ENCODE measurements around the gene MORC2.

MORC2 gene

DNA sequence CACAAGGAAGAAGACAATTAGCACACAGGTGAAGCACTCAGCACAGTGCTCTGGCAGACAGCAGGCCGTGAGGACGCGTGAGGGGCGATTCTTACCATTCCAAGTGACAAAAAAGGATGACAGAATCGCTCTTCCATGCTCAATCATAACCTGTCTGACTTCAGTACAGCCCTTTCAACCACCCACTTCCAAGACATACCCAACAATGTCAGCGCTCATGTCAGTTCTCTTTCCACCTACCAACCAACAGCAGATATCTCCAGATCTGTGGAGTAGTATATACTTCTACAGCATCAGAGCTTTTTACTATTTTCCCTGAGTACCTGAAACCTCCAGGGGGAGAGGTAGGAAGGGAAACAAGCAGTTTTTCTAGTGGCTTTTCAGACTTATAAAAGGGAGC, 40.2 kb downstream of the MORC2 start:
- Histone ChIP-seq H3K36me3 (ENCODE audit: control insufficient read depth, insufficient read depth, low read length) (peaks cover 51% of the 10 kb centered on the region), H3K9ac (ENCODE audit: low read length) (no peak overlapping the region), H3K4me1 (ENCODE audit: control insufficient read depth, insufficient read depth, low read length) (no peaks in the 10 kb centered on the region), H3K27ac (ENCODE audit: low read depth, low read length) (no peak overlapping the region), H3K4me3 (ENCODE audit: low read length) (no peak overlapping the region), H3K27me3 (ENCODE audit: control insufficient read depth, insufficient read depth, low read length) (no peaks in the 10 kb centered on the region)

- Histone ChIP-seq H3K4me1 (ENCODE audit: control insufficient read depth, insufficient read depth, low read length) (no peaks in the 10 kb centered on the region), H3K9ac (ENCODE audit: low read length) (no peak overlapping the region), H3K27me3 (ENCODE audit: control insufficient read depth, insufficient read depth, low read length) (no peaks in the 10 kb centered on the region), H3K27ac (ENCODE audit: low read depth, low read length) (no peak overlapping the region), H3K36me3 (ENCODE audit: control insufficient read depth, insufficient read depth, low read length) (peaks cover 45% of the 10 kb centered on the region), H3K4me3 (ENCODE audit: low read length) (no peak overlapping the region)
These were observed 40.8 kb downstream of the MORC2 start for GRCh38 chr22:30927806-30928205.

DNA sequence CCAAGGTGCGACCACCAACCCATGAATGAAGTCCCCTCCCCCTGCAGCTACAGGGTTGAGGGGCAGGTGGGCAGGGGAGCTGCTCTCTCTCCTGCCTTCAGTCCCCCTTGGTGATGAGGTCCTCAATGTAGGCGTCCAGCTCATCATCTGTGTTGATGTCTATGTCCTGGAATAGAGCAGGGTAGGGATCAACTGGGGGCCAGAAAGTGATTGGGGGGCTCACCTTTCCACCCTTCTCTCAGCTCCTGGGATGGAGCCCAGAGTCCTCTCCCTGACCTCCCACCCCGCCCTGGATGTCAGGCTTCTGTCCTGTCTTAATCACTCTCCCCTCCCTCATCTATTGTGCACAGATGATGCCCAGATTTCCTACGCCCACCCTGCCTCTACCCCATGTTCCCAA, 41.9 kb downstream of the MORC2 start:
- H3K27ac ChIP-seq (ENCODE audit: low read depth, low read length) = no peak overlapping the region
- no peaks in the 10 kb centered on the region for H3K27me3 ChIP-seq (ENCODE audit: control insufficient read depth, insufficient read depth, low read length)
- H3K36me3 ChIP-seq (ENCODE audit: control insufficient read depth, insufficient read depth, low read length) = peaks cover 35% of the 10 kb centered on the region
- H3K9ac ChIP-seq (ENCODE audit: low read length) = no peak overlapping the region
- no peak overlapping the region for H3K4me3 ChIP-seq (ENCODE audit: low read length)
- no peaks in the 10 kb centered on the region for H3K4me1 ChIP-seq (ENCODE audit: control insufficient read depth, insufficient read depth, low read length)

DNA sequence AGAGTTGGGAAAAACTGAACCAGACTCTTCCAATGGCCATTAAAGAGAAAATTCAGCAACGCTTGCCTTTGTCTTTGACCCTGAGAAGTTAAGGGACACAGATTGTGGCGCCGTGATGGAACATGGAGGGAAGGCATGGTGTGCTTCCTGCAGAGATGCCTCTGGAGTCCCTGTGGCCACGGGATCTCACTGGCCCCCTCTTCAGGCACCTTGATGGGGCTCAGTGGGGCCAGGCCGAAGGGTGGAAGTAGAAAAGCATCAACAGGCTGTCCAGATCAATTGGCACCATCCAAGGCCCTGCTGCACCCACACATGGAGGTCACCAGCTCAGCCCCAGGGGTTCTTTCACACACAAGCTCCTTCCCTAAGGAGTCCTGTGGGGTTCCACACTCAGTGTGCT, 42.9 kb downstream of the MORC2 start:
- no peak overlapping the region for H3K9ac ChIP-seq (ENCODE audit: low read length)
- no peaks in the 10 kb centered on the region for H3K27me3 ChIP-seq (ENCODE audit: control insufficient read depth, insufficient read depth, low read length)
- H3K36me3 ChIP-seq (ENCODE audit: control insufficient read depth, insufficient read depth, low read length) = peaks cover 25% of the 10 kb centered on the region
- H3K4me1 ChIP-seq (ENCODE audit: control insufficient read depth, insufficient read depth, low read length) = no peaks in the 10 kb centered on the region
- H3K27ac ChIP-seq (ENCODE audit: low read depth, low read length) = no peak overlapping the region
- no peak overlapping the region for H3K4me3 ChIP-seq (ENCODE audit: low read length)

- H3K4me1 ChIP-seq (ENCODE audit: control insufficient read depth, insufficient read depth, low read length) = no peaks in the 10 kb centered on the region
- H3K36me3 ChIP-seq (ENCODE audit: control insufficient read depth, insufficient read depth, low read length) = peaks cover 18% of the 10 kb centered on the region
- no peak overlapping the region for H3K4me3 ChIP-seq (ENCODE audit: low read length)
- H3K27ac ChIP-seq (ENCODE audit: low read depth, low read length) = no peak overlapping the region
- H3K9ac ChIP-seq (ENCODE audit: low read length) = no peak overlapping the region
- no peaks in the 10 kb centered on the region for H3K27me3 ChIP-seq (ENCODE audit: control insufficient read depth, insufficient read depth, low read length)
These were observed 45.2 kb downstream of the MORC2 start for GRCh38 chr22:30923168-30923900.

GRCh38 chr22:30922151-30922611, 46.4 kb downstream of the MORC2 start:
- no peak overlapping the region for H3K27ac ChIP-seq (ENCODE audit: low read depth, low read length)
- no peaks in the 10 kb centered on the region for H3K27me3 ChIP-seq (ENCODE audit: control insufficient read depth, insufficient read depth, low read length)
- peak overlapping the region; percentile 9 for H3K4me3 ChIP-seq (ENCODE audit: low read length)
- H3K4me1 ChIP-seq (ENCODE audit: control insufficient read depth, insufficient read depth, low read length) = no peaks in the 10 kb centered on the region
- H3K9ac ChIP-seq (ENCODE audit: low read length) = no peak overlapping the region
- peaks cover 8% of the 10 kb centered on the region for H3K36me3 ChIP-seq (ENCODE audit: control insufficient read depth, insufficient read depth, low read length)

DNA sequence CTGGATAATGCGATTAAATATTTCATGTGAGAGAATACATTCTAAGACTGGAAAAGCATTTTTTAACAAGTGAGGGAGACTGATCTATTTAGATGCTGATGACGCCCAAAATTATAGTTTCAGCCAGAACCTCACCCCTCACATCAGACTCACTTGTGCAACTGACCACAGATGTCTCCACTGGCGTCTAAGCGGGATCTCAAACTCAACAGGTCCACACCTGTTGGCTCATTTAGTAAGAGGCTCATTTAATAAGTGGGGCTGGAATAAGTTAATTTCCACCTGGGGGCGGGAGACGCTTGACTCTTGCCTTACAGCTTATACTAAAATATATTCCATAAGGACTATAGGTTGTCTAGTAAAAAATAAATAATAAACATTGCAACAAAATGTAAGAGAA, 47.5 kb downstream of the MORC2 start:
- no peak overlapping the region for H3K27ac ChIP-seq (ENCODE audit: low read depth, low read length)

DNA sequence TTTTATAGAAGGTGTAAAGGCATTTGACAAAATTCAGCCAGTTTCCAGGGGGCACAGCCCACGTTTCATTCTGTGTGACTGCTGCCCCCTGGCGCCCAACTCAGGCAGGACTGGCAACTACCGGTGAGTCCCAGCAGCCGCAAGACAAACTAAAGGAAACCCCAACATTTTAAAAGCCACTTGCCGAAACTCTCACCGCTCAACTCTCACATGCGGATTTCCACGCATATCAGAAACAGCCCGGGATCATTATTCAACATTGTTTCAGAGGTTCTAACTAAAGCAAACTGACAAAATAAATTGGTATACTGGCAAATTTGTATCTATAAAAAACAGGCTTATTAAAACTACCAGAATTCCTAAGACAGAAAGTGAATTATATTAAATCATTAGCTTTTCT, 48.2 kb downstream of the MORC2 start:
- H3K9ac ChIP-seq (ENCODE audit: low read length) = no peak overlapping the region
- no peaks in the 10 kb centered on the region for H3K4me1 ChIP-seq (ENCODE audit: control insufficient read depth, insufficient read depth, low read length)
- H3K36me3 ChIP-seq (ENCODE audit: control insufficient read depth, insufficient read depth, low read length) = peaks cover 2% of the 10 kb centered on the region
- no peak overlapping the region for H3K4me3 ChIP-seq (ENCODE audit: low read length)
- H3K27me3 ChIP-seq (ENCODE audit: control insufficient read depth, insufficient read depth, low read length) = no peaks in the 10 kb centered on the region
- no peak overlapping the region for H3K27ac ChIP-seq (ENCODE audit: low read depth, low read length)

More for the DNA sequence above, 47.5 kb downstream of the MORC2 start:
- H3K36me3 ChIP-seq (ENCODE audit: control insufficient read depth, insufficient read depth, low read length) = peaks cover 6% of the 10 kb centered on the region
- no peaks in the 10 kb centered on the region for H3K27me3 ChIP-seq (ENCODE audit: control insufficient read depth, insufficient read depth, low read length)
- H3K4me1 ChIP-seq (ENCODE audit: control insufficient read depth, insufficient read depth, low read length) = no peaks in the 10 kb centered on the region
- no peak overlapping the region for H3K9ac ChIP-seq (ENCODE audit: low read length)
- peak overlapping the region; percentile 21 for H3K4me3 ChIP-seq (ENCODE audit: low read length)

- Histone ChIP-seq H3K4me3 (ENCODE audit: low read length) (no peak overlapping the region), H3K4me1 (ENCODE audit: control insufficient read depth, insufficient read depth, low read length) (no peaks in the 10 kb centered on the region), H3K27me3 (ENCODE audit: control insufficient read depth, insufficient read depth, low read length) (no peaks in the 10 kb centered on the region), H3K36me3 (ENCODE audit: control insufficient read depth, insufficient read depth, low read length) (no peaks in the 10 kb centered on the region), H3K27ac (ENCODE audit: low read depth, low read length) (no peak overlapping the region), H3K9ac (ENCODE audit: low read length) (no peak overlapping the region)
These were observed 48.6 kb downstream of the MORC2 start for GRCh38 chr22:30919973-30920372.

GRCh38 chr22:30918761-30919160, 49.8 kb downstream of the MORC2 start:
- Histone ChIP-seq H3K4me1 (ENCODE audit: control insufficient read depth, insufficient read depth, low read length) (no peaks in the 10 kb centered on the region), H3K4me3 (ENCODE audit: low read length) (no peak overlapping the region), H3K9ac (ENCODE audit: low read length) (no peak overlapping the region), H3K27me3 (ENCODE audit: control insufficient read depth, insufficient read depth, low read length) (no peaks in the 10 kb centered on the region), H3K36me3 (ENCODE audit: control insufficient read depth, insufficient read depth, low read length) (no peaks in the 10 kb centered on the region), H3K27ac (ENCODE audit: low read depth, low read length) (no peak overlapping the region)

DNA sequence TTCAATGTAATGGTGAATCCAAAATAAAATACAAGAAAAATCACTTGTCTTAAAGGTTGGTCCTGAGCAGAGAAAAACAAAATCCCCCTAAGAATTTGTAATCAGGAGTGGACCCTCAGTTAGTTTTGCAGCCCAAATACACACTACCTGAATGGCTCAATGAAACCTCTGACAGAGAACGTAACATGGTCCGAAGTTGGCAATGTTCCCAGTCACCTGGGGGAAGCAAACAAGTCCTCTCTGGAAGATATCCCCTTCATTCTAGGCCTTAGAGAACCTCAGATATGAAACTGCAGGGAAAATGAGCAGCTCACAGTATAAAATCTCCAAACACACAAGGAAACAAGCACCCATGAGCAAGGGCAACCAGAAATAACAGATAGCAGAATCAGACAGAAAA, 58.2 kb downstream of the MORC2 start:
- Histone ChIP-seq H3K4me1 (ENCODE audit: control insufficient read depth, insufficient read depth, low read length) (no peaks in the 10 kb centered on the region), H3K36me3 (ENCODE audit: control insufficient read depth, insufficient read depth, low read length) (no peaks in the 10 kb centered on the region), H3K9ac (ENCODE audit: low read length) (no peak overlapping the region), H3K27me3 (ENCODE audit: control insufficient read depth, insufficient read depth, low read length) (no peaks in the 10 kb centered on the region), H3K27ac (ENCODE audit: low read depth, low read length) (no peak overlapping the region), H3K4me3 (ENCODE audit: low read length) (no peak overlapping the region)

DNA sequence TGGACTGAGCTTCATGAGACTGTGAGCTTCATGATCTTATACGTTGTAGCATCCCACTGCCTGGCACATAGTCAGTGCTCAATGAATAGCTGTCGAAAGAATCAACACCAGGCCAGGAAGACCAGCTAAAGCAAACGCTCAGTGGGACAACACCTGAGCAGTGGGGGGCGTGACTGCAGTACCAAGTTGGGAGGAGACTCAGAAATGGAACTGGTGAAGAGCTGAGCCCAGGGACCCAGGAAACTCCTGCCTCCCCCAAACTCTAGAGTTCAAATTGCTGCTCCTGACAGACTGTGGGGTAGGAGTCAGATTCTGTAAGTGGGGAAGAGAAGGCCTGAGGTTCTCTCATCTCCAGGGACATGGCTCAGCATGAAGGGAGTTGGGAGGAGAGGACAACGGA, 59.3 kb downstream of the MORC2 start:
- H3K4me1 ChIP-seq (ENCODE audit: control insufficient read depth, insufficient read depth, low read length) = no peaks in the 10 kb centered on the region
- no peaks in the 10 kb centered on the region for H3K27me3 ChIP-seq (ENCODE audit: control insufficient read depth, insufficient read depth, low read length)
- no peak overlapping the region for H3K9ac ChIP-seq (ENCODE audit: low read length)
- no peak overlapping the region for H3K4me3 ChIP-seq (ENCODE audit: low read length)
- H3K36me3 ChIP-seq (ENCODE audit: control insufficient read depth, insufficient read depth, low read length) = no peaks in the 10 kb centered on the region
- H3K27ac ChIP-seq (ENCODE audit: low read depth, low read length) = no peak overlapping the region

DNA sequence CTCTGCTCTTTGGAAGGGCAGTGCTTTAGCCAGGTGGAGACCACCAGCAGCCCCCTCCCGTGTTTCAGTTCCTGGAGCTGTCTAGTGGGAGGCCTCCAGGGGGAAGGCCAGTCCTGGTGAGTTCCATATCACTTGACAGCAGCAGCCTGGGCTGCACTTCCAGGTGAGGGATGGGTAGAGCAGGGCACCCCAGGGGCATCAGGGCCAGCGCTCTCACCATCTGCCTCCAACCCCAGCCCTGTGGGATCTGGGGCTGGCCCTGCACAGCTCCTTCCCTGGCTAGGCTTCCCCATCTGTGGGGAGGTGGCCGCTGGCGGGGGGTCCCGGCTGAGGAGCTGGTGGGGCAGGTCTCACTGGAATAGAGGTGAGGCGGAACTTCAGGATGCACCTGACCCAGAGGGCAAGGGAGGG, 60.5 kb downstream of the MORC2 start:
- no peaks in the 10 kb centered on the region for H3K36me3 ChIP-seq (ENCODE audit: control insufficient read depth, insufficient read depth, low read length)
- H3K27ac ChIP-seq (ENCODE audit: low read depth, low read length) = no peak overlapping the region
- no peak overlapping the region for H3K9ac ChIP-seq (ENCODE audit: low read length)
- no peaks in the 10 kb centered on the region for H3K4me1 ChIP-seq (ENCODE audit: control insufficient read depth, insufficient read depth, low read length)
- no peaks in the 10 kb centered on the region for H3K27me3 ChIP-seq (ENCODE audit: control insufficient read depth, insufficient read depth, low read length)
- H3K4me3 ChIP-seq (ENCODE audit: low read length) = no peak overlapping the region

Measured in rectal smooth muscle tissue (tissue), 1 donor.